Measurements from ENCODE around the gene SYNGR4.
"Not testable (repeated sequence)": the region's sequence is repeated elsewhere in the genome, so short reads cannot be mapped to it uniquely, and the experiment has no call there.

SYNGR4 gene

DNA sequence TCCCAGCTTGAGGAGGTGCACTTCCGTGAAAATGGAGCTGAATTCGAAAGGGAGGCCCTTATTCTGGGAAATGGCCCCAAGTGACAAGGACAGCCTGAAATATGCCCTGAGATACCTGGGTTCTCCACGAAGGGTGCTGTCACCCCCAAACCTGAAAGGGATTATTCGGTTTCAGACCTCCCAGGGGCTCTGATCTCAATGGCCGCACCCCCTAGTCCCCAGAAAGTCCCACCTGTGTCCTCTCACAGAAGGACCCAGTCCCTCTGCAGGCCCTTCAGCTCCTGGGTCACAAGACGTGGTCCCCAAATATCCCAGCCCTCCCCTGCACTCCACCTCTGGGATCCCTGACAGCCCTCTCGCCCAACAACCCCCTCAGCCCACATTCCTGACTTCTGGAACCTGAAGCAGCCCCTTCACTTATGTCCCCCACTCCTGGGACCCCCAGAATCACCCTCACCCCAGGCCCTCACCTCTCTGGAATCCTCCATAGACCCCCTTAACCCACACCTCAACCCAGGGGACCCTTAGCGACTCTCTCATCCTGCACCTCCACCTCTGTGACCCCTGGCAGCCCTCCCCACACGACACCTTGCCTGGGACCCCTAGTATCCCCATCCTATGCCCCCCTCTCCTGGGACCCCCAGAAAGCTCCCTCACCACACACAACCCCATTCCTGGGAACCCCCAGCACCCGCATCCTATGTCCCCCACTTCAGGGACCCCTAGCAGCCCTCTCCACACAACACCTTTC is 606 bp downstream of the SYNGR4 start:
- DNase-seq = no peak
- in situ Hi-C loops (cut with MboI; ENCODE audit: low pct_unique_long_range_greater_than_20kb, low sequenced_read_pairs) = no loop called here

DNA sequence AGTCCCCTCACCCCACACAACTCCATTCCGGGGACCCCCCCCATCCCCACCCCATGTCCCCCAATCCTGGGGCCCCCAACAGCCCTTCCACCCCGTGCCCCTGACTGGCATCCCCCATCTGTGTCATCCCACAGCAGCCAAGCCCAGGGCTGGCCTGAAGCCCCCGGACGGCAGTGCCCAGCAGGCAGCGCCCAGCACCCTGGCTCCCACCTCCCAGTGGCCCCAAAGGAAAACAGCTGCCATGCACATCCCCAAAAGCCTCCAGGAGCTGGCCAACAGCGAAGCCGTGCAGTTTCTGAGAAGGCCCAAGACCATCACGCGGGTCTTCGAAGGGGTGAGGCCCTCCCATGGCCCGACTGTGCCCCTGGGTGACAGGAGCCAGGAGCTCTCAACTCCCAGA is 1.4 kb downstream of the SYNGR4 start:
- no peak for DNase-seq
- in situ Hi-C loops (cut with MboI; ENCODE audit: low pct_unique_long_range_greater_than_20kb, low sequenced_read_pairs) = no loop called here

DNA sequence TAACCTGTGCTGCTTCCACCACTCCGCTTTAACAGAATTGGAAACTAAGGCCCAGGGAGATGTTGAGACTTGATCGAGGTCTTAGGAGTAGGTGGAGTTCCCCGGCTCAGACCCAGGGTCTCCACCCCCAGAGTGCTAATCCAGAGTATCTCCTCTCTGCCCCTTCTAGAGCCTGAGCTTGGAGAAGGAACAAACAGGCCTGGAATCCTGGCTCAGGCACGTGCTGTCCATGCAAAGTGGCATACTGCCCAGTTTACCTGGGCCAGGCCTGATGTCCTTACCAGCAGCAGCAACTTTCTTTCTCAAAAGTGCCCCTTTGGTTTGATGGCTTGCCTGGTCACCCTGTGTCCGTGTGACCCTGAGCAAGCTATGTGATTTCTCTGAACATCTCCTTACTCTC is 3.7 kb downstream of the SYNGR4 start:
- in situ Hi-C loops (cut with MboI; ENCODE audit: low pct_unique_long_range_greater_than_20kb, low sequenced_read_pairs) = no loop called here
- no peak for DNase-seq

DNA sequence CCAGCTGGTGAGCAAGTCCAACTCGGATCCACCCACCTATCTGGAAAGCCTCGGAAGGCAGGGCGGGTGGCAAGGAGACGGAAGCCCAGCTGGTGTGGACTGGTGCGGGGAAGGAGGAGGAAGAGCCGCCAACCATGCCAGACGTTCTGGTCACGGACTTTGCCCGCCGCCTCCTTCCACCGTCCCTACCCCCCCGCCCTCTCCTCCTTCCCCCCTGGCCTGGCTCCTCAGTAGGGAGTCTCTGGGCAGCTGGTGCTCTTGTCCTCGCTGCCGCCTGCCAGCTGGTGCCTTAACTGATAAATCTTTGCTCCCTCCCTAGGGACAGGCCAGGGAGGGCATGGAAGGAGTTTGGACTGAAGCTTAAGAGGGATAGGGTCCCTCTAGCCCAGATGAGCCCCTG is 4.8 kb downstream of the SYNGR4 start:
- in situ Hi-C loops (cut with MboI; ENCODE audit: low pct_unique_long_range_greater_than_20kb, low sequenced_read_pairs) = no loop called here
- DNase-seq = no peak

- no peak for DNase-seq
- in situ Hi-C loops (cut with MboI; ENCODE audit: low pct_unique_long_range_greater_than_20kb, low sequenced_read_pairs) = no loop called here
These were observed 6.8 kb downstream of the SYNGR4 start for GRCh38 chr19:48370955-48371354.

DNA sequence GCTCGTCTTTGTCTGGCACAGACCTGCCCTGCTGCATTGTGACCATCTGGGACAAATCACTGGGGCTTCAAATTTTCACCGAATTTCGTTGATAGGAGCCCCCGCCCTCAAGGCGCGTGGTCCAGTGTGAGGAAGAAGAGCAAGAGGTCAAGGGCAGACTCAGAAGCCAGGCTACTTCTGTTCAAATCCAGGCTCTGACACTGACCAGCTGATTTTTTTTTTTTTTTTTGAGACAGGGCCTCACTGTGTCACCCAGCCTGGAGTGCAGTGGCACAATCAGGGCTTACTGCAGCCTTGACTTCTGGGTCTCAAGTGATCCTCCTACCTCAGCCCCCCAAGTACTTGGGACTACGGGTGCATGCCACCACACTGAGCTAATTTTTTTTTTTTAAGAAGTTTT is 7.2 kb downstream of the SYNGR4 start:
- in situ Hi-C loops (cut with MboI; ENCODE audit: low pct_unique_long_range_greater_than_20kb, low sequenced_read_pairs) = no loop called here
- DNase-seq = no peak

- DNase-seq; in situ Hi-C loops (cut with MboI; ENCODE audit: low pct_unique_long_range_greater_than_20kb, low sequenced_read_pairs): not testable (repeated sequence)
These were observed 7.6 kb downstream of the SYNGR4 start for GRCh38 chr19:48371771-48372170.

DNA sequence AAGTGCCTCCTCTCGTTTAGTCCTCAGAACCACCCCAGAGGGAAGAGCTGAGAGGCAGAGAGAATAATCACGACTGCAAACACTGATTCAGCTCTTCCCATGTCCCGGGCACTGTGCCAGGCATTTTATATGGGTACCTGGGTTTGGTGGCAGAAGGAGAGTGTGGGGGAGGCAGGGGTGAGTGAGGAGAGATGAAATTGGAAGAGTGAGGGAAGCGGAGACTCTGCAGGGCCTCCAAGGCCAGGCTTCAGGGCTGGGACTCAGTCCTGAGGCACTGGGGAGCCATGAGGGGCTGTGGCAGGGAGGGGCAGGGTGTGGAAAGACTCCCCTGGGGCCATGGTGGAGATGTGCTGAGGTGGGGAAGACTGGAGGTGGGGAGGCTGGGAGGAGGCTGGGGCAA is 8.7 kb downstream of the SYNGR4 start:
- no peak for DNase-seq
- in situ Hi-C loops (cut with MboI; ENCODE audit: low pct_unique_long_range_greater_than_20kb, low sequenced_read_pairs) = no loop called here

- no peak for DNase-seq
- in situ Hi-C loops (cut with MboI; ENCODE audit: low pct_unique_long_range_greater_than_20kb, low sequenced_read_pairs) = no loop called here
These were observed 9.4 kb downstream of the SYNGR4 start for GRCh38 chr19:48373567-48373966.

- in situ Hi-C loops (cut with MboI; ENCODE audit: low pct_unique_long_range_greater_than_20kb, low sequenced_read_pairs) = no loop called here
- no peak for DNase-seq
These were observed 14.0 kb downstream of the SYNGR4 start for GRCh38 chr19:48378194-48378570.

- no peak for DNase-seq
- in situ Hi-C loops (cut with MboI; ENCODE audit: low pct_unique_long_range_greater_than_20kb, low sequenced_read_pairs) = no loop called here
These were observed 14.9 kb downstream of the SYNGR4 start for GRCh38 chr19:48379058-48379457.

- DNase-seq = no peak
- in situ Hi-C loops (cut with MboI; ENCODE audit: low pct_unique_long_range_greater_than_20kb, low sequenced_read_pairs) = no loop called here
These were observed 17.2 kb downstream of the SYNGR4 start for GRCh38 chr19:48381178-48381950.

DNA sequence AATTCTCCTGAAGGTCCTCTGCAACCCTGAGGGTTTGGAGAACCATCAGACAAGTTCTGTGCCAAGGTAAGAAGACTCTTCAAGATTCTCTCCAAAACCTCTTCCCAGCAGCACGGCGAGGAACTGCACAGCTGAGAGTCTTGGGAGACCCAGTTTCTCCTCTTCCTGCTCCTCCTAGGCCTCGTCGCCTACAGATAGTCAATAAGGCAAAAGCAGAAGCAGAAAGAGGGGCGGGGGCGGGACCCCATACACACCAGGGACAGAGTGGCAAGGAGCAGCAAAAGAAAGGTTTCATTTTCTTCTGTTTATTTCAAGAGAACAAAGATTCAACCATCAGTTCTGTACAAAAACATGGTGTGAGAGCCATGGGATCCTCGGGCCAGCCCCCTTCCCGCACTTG is 18.1 kb downstream of the SYNGR4 start:
- no peak for DNase-seq
- in situ Hi-C loops (cut with MboI; ENCODE audit: low pct_unique_long_range_greater_than_20kb, low sequenced_read_pairs) = no loop called here

GRCh38 chr19:48385461-48386087 is 21.4 kb downstream of the SYNGR4 start:
- in situ Hi-C loops (cut with MboI; ENCODE audit: low pct_unique_long_range_greater_than_20kb, low sequenced_read_pairs) = no loop called here
- DNase-seq = no peak

- no peak for DNase-seq
- in situ Hi-C loops (cut with MboI; ENCODE audit: low pct_unique_long_range_greater_than_20kb, low sequenced_read_pairs) = no loop called here
These were observed 22.8 kb downstream of the SYNGR4 start for GRCh38 chr19:48386981-48387380.

- peak; percentile 76 for DNase-seq
These were observed 26.3 kb downstream of the SYNGR4 start for GRCh38 chr19:48390188-48391099.

GRCh38 chr19:48391100-48392005 is 27.2 kb downstream of the SYNGR4 start, which contains the start of gene KDELR1:
Gene KDELR1, minus strand, starts transcription at chr19:48391551. Its CDS starts 193 bp downstream, at chr19:48391358.
- peak; percentile 85 for DNase-seq
- in situ Hi-C loops (cut with MboI; ENCODE audit: low pct_unique_long_range_greater_than_20kb, low sequenced_read_pairs) = no loop called here

More at GRCh38 chr19:48390188-48391099, 26.3 kb downstream of the SYNGR4 start:
- in situ Hi-C loops (cut with MboI; ENCODE audit: low pct_unique_long_range_greater_than_20kb, low sequenced_read_pairs) = no loop called here

DNA sequence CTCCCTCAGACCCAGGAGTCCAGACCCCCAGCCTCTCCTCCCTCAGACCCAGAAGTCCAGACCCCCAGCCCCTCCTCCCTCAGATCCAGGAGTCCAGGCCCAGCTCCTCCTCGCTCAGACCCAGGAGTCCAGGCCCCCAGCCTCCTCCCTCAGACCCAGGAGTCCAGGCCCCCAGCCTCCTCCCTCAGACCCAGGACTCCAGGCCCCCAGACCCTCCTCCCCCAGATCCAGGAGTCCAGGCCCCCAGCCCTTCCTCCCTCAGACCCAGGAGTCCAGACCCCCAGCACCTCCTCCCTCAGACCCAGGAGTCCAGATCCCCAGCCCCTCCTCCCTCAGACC is 27.8 kb downstream of the SYNGR4 start:
- in situ Hi-C loops (cut with MboI; ENCODE audit: low pct_unique_long_range_greater_than_20kb, low sequenced_read_pairs); DNase-seq: not testable (repeated sequence)
